HCT116 (cell line): ENCODE data around the gene UACA. TPM values are rescaled to one million over a fixed set of nuclear protein-coding genes. Genes with fewer than 3 reads are reported as not detected.

ENCODE experiments used
- ATAC-seq: fragments of 200-7000 bp; cut with Tn5 transposase; 2 replicates; pipeline ENCODE4 v1.9.1; 2020; ENCODE audit warnings: mild to moderate bottlenecking, moderate library complexity
- BruUV-seq: library from RNA; stranded (reverse); fragments of 400-500 nt; replicated peaks from 2 replicates; lab custom pipeline; 2021; lab: Mats Ljungman, UMichigan
- CTCF ChIA-PET: fragments of 300-600 bp; sonication (Branson Sonifier 250); formaldehyde crosslinking; loops from one replicate; lab custom pipeline; 2021; ENCODE audit warnings: antibody characterized with exemption; lab: Charles Lee
- POLR2A ChIA-PET: fragments of 300-600, 350-600 bp; sonication (Branson Sonifier 250); formaldehyde crosslinking; loops from one replicate; lab custom pipeline; 2021; ENCODE audit warnings: antibody characterized with exemption; lab: Charles Lee
- RAD21 ChIA-PET, 2 experiments: fragments of 300-600 bp; sonication (Branson Sonifier 250); formaldehyde crosslinking; loops; one replicate each; lab custom pipeline; 2023; ENCODE audit warnings: low total read pairs in 2 of 2; ENCODE audit not compliant: uncharacterized antibody in 2 of 2, unreplicated experiment in 2 of 2, low non-redundant PET in 1 of 2; lab: Charles Lee
- DNase-seq: peaks from one replicate; pipeline ENCODE4 v3.0.0-alpha.2; 2010; ENCODE audit warnings: low read depth, low spot score
- H2AFZ ChIP-seq: fragments of 200-600 bp; shearing (Covaris generic), sonication (generic); 2 replicates; pipeline ENCODE4 v1.6.1; 2017; ENCODE audit warnings: low read depth, mixed run types, mixed read lengths, antibody characterized with exemption, low read length; ENCODE audit not compliant: poor library complexity, severe bottlenecking
- H3K27ac ChIP-seq: 2 replicates; pipeline ENCODE4 v1.5.1; 2012; ENCODE audit warnings: low read depth, low read length
- H3K27me3 ChIP-seq: fragments of 200-600 bp; sonication (generic); 2 replicates; pipeline ENCODE4 v1.6.1; 2016; ENCODE audit warnings: mixed run types, low read length, mixed read lengths; ENCODE audit not compliant: insufficient read depth
- H3K36me3 ChIP-seq, 2 experiments: fragments of 200-500 bp in 1 of 2; fragments of 200-600 bp in 1 of 2; sonication (Bioruptor generic) in 1 of 2; sonication (generic) in 1 of 2; 2 replicates each; pipeline versions ENCODE4 v1.5.1 to v1.6.1; 2014 to 2016; ENCODE audit warnings: low read length in 2 of 2, inconsistent platforms in 1 of 2, mixed read lengths in 1 of 2, mixed run types in 1 of 2; ENCODE audit not compliant: insufficient read depth in 2 of 2, control insufficient read depth in 1 of 2
- H3K4me1 ChIP-seq, 2 experiments: fragments of 200-600 bp in 1 of 2; sonication (generic) in 1 of 2; 2 replicates each; pipeline versions ENCODE4 v1.5.1 to v1.6.1; 2012 to 2017; ENCODE audit warnings: low read length in 2 of 2, inconsistent platforms in 1 of 2, mild to moderate bottlenecking in 1 of 2, mixed read lengths in 1 of 2, mixed run types in 1 of 2, moderate library complexity in 1 of 2; ENCODE audit not compliant: insufficient read depth in 2 of 2, control insufficient read depth in 1 of 2
- H3K4me2 ChIP-seq: fragments of 200-600 bp; sonication (generic); 2 replicates; pipeline ENCODE4 v1.6.1; 2017; ENCODE audit warnings: mixed run types, low read length, mixed read lengths
- H3K4me3 ChIP-seq, 2 experiments: fragments of 200-600 bp in 1 of 2; sonication (generic) in 1 of 2; replicated peaks in 1 of 2; 2 replicates each; pipeline ENCODE4 v1.5.1; 2011 to 2016; ENCODE audit warnings: low read length in 2 of 2, control low read depth in 1 of 2, low read depth in 1 of 2, mild to moderate bottlenecking in 1 of 2, mixed read lengths in 1 of 2, mixed run types in 1 of 2
- H3K79me2 ChIP-seq: fragments of 200-600 bp; sonication (generic); 2 replicates; pipeline ENCODE4 v1.6.1; 2017; ENCODE audit warnings: mild to moderate bottlenecking, mixed run types, low read length, moderate library complexity, mixed read lengths; ENCODE audit not compliant: insufficient read depth
- H3K9ac ChIP-seq: fragments of 200-600 bp; sonication (generic); 2 replicates; pipeline ENCODE4 v1.6.1; 2016; ENCODE audit warnings: low read length, mixed read lengths
- H3K9me2 ChIP-seq: fragments of 200-600 bp; sonication (generic), shearing (Covaris generic); 2 replicates; pipeline ENCODE4 v1.6.1; 2017; ENCODE audit warnings: mixed run types, mild to moderate bottlenecking, moderate library complexity; ENCODE audit not compliant: insufficient read depth
- H3K9me3 ChIP-seq, 2 experiments: fragments of 200-500 bp in 1 of 2; fragments of 200-600 bp in 1 of 2; sonication (Bioruptor generic) in 1 of 2; sonication (generic) in 1 of 2; 2 replicates each; pipeline ENCODE4 v1.6.1; 2014 to 2017; ENCODE audit warnings: low read length in 2 of 2, mixed read lengths in 2 of 2, inconsistent platforms in 1 of 2, low read depth in 1 of 2, mild to moderate bottlenecking in 1 of 2, mixed run types in 1 of 2, moderate library complexity in 1 of 2; ENCODE audit not compliant: control insufficient read depth in 1 of 2, insufficient read depth in 1 of 2
- H4K20me1 ChIP-seq: fragments of 200-600 bp; sonication (generic), shearing (Covaris generic); 2 replicates; pipeline ENCODE4 v1.6.1; 2017; ENCODE audit warnings: mixed run types, mild to moderate bottlenecking, moderate library complexity; ENCODE audit not compliant: insufficient read depth
- ELF1 ChIP-seq: IDR thresholded peaks from 2 replicates; pipeline ENCODE4 v1.6.1; 2012; ENCODE audit warnings: low read depth, borderline replicate concordance
- JUND ChIP-seq: IDR thresholded peaks from 2 replicates; pipeline ENCODE4 v1.6.1; 2012
- POLR2A ChIP-seq: IDR thresholded peaks from 2 replicates; pipeline ENCODE4 v1.7.0; 2011; ENCODE audit warnings: borderline replicate concordance; ENCODE audit not compliant: insufficient read depth, insufficient read length; ENCODE audit errors: extremely low read depth
- RAD21 ChIP-seq: IDR thresholded peaks from 2 replicates; pipeline ENCODE4 v1.6.1; 2012; ENCODE audit warnings: low read depth, mild to moderate bottlenecking
- TCF7L2 ChIP-seq: IDR thresholded peaks from 2 replicates; pipeline ENCODE4 v1.7.0; 2011; ENCODE audit warnings: borderline replicate concordance, inconsistent platforms; ENCODE audit not compliant: insufficient read depth, insufficient read length; ENCODE audit errors: extremely low read depth
- YY1 ChIP-seq: IDR thresholded peaks from 2 replicates; pipeline ENCODE4 v1.6.1; 2011; ENCODE audit warnings: low read length, low read depth, moderate library complexity, mild to moderate bottlenecking; ENCODE audit not compliant: insufficient replicate concordance; ENCODE audit errors: extremely low read depth
- ZNF274 ChIP-seq: fragments of 200-500 bp; sonication (Bioruptor generic); IDR thresholded peaks from 2 replicates; pipeline ENCODE4 v1.6.1; 2014; ENCODE audit warnings: mild to moderate bottlenecking, low read depth, low read length, inconsistent platforms
- intact Hi-C: fragments of 100-400 bp; cut with micrococcal nuclease; formaldehyde crosslinking; loops from 2 replicates; pipeline ENCODE4 v1.10.0; 2022
- total RNA-seq: library from RNA; stranded (reverse); gene quantifications from one replicate; pipeline ENCODE4 v1.2.1, GENCODE V29; 2021; ENCODE audit not compliant: unreplicated experiment
- TF ChIP-seq, protein P1 (sequence below): IDR thresholded peaks from 2 replicates; pipeline ENCODE4 v1.6.1; 2012
- TF ChIP-seq, protein P2 (sequence below), 3 experiments: fragments of 200-600 bp in 1 of 3; sonication (generic) in 1 of 3; IDR thresholded peaks in 2 of 3; conservative IDR thresholded peaks in 1 of 3; 2 replicates each; pipeline ENCODE4 v1.5.1; 2012 to 2017; ENCODE audit warnings: low read depth in 2 of 3, low read length in 2 of 3, antibody characterized with exemption in 1 of 3, borderline replicate concordance in 1 of 3, control low read depth in 1 of 3, mild to moderate bottlenecking in 1 of 3, mixed read lengths in 1 of 3, mixed run types in 1 of 3, moderate library complexity in 1 of 3; ENCODE audit not compliant: insufficient read depth in 1 of 3

UACA gene
- total RNA-seq, 1 experiment from 2014 or later: 47.4 TPM

DNA sequence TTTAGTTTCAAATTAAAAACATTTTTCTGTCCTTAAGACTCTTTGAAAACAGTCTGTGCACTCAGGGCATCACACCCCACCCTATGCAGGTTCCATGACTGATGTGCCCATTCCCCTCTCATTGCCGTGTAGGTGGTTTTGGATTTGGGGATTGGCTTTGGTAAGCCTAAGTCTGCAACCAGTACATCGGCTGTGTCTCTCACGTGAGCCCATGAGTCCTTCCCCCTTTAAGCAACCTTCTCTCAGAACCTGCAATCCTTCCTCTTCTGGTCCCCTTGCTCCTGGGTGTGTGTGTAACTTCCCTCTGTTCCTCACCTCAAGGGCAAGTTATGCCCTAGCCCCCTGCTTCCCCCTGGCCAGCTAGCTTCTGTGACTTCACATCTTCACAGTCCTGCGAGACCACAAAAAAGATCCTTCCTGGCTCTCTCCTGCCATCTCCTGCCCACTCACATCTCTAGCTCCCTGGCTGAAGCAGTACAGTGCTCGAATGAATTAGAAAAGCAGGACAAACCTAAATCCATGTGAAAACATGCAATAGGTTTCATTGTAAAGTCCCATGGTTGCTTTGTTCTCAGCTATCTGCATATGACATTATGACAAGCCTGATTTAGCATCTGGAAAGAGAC lies 126.7 kb downstream of the UACA start:
- ChIA-PET POLR2A (no interaction called here), RAD21 (interaction anchor here in 1 of 2 experiments (1.4 kb wide), 1 partner anchor 68 kb away, joined by 6 read pairs; no protein-coding TSS in a partner anchor), CTCF (interaction anchor here (1.0 to 1.3 kb wide), 2 partner anchors 9 to 68 kb away, joined by 3 to 16 read pairs; no protein-coding TSS in a partner anchor)
- Histone ChIP-seq H3K36me3 (no peaks in the 10 kb centered on the region), H3K9me2 (no peaks in the 10 kb centered on the region), H3K4me2 (no peak overlapping the region), H3K9me3 (no peaks in the 10 kb centered on the region), H3K27me3 (0 out of 2 replicates have a peak, but pooled peaks cover 6% of the 10 kb centered on the region), H3K4me1 (no peaks in the 10 kb centered on the region; a peak in 1 of 4 replicates), H2AFZ (no peak overlapping the region), H3K9ac (no peak overlapping the region), H4K20me1 (no peaks in the 10 kb centered on the region), H3K4me3 (no peak overlapping the region), H3K79me2 (no peaks in the 10 kb centered on the region), H3K27ac (no peak overlapping the region)
- no peak; the same call in 1 of the 2 replicates for ATAC-seq
- TF ChIP-seq YY1: no peak
- peak; percentile 67 for TF ChIP-seq RAD21
- TF ChIP-seq, protein P1, sequence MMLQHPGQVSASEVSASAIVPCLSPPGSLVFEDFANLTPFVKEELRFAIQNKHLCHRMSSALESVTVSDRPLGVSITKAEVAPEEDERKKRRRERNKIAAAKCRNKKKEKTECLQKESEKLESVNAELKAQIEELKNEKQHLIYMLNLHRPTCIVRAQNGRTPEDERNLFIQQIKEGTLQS: no peak
- TF ChIP-seq, protein P2, sequence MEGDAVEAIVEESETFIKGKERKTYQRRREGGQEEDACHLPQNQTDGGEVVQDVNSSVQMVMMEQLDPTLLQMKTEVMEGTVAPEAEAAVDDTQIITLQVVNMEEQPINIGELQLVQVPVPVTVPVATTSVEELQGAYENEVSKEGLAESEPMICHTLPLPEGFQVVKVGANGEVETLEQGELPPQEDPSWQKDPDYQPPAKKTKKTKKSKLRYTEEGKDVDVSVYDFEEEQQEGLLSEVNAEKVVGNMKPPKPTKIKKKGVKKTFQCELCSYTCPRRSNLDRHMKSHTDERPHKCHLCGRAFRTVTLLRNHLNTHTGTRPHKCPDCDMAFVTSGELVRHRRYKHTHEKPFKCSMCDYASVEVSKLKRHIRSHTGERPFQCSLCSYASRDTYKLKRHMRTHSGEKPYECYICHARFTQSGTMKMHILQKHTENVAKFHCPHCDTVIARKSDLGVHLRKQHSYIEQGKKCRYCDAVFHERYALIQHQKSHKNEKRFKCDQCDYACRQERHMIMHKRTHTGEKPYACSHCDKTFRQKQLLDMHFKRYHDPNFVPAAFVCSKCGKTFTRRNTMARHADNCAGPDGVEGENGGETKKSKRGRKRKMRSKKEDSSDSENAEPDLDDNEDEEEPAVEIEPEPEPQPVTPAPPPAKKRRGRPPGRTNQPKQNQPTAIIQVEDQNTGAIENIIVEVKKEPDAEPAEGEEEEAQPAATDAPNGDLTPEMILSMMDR (IDR thresholded peaks at IDR 0.05 in 2 of 3, conservative IDR thresholded peaks at IDR 0.05 in 1 of 3; ENCODE audit: borderline replicate concordance in 1 of 3, insufficient read depth in 1 of 3, low read depth in 2 of 3, low read length in 2 of 3): peak; percentile 31 to 45 (median 44); a peak in 4 of 6 replicates
- TF ChIP-seq POLR2A: no peak
- TF ChIP-seq ZNF274: no peak
- no peak for TF ChIP-seq JUND
- no peak for TF ChIP-seq TCF7L2
- TF ChIP-seq ELF1: no peak
- DNase-seq: peak; percentile 16
- intact Hi-C loops: no loop called here
- no TSS peak for BruUV-seq
